K562 (cell line): ENCODE data around the gene JPH2.

Experiments used
- POLR2AphosphoS5 ChIP-seq: IDR thresholded peaks from 2 replicates; pipeline ENCODE4 v1.6.1; 2011; ENCODE audit warnings: mild to moderate bottlenecking, low read depth, low read length, moderate library complexity; ENCODE audit not compliant: control insufficient read depth, insufficient read depth
- RAD21 ChIP-seq, 2 experiments: fragments of 250-450 bp in 1 of 2; fragments of 450-650 bp in 1 of 2; sonication (Bioruptor Pico) in 1 of 2; formaldehyde crosslinking in 1 of 2; IDR thresholded peaks in 1 of 2; conservative IDR thresholded peaks in 1 of 2; 2 replicates each; pipeline versions ENCODE4 v1.4.0 to v1.8.0; 2020 to 2022; ENCODE audit warnings: mild to moderate bottlenecking in 2 of 2, moderate library complexity in 1 of 2
- U2AF1 ChIP-seq: fragments of 200-400 bp; formaldehyde crosslinking; optimal IDR thresholded peaks from 2 replicates; pipeline ENCODE3; 2017; ENCODE audit warnings: mild to moderate bottlenecking, low read depth, low read length, moderate library complexity
- ZBED1 ChIP-seq: IDR thresholded peaks from 2 replicates; pipeline ENCODE4 v1.6.1; 2014
- ZFP1 ChIP-seq: fragments of 450-650 bp; formaldehyde crosslinking; IDR thresholded peaks from 2 replicates; pipeline ENCODE4 v1.4.0; 2020; ENCODE audit warnings: mild to moderate bottlenecking, mixed read lengths
- ZKSCAN1 ChIP-seq: fragments of 150-350 bp; IDR thresholded peaks from 2 replicates; pipeline ENCODE4 v1.6.1; 2016; ENCODE audit warnings: low read depth, low read length
- ZNF121 ChIP-seq: sonication (generic); formaldehyde crosslinking; conservative IDR thresholded peaks from 2 replicates; pipeline ENCODE4 v1.8.0; 2022; ENCODE audit warnings: missing genetic modification reagents
- ZNF212 ChIP-seq: fragments of 450-650 bp; formaldehyde crosslinking; IDR thresholded peaks from 2 replicates; pipeline ENCODE4 v1.4.0; 2020; ENCODE audit warnings: mild to moderate bottlenecking
- TF ChIP-seq, protein P1 (sequence below), 3 experiments: IDR thresholded peaks in 2 of 3; conservative IDR thresholded peaks in 1 of 3; 2 replicates each; pipeline ENCODE4 v1.5.1; 2011 to 2012; ENCODE audit warnings: low read length in 3 of 3, mild to moderate bottlenecking in 3 of 3, control low read depth in 2 of 3, improper control_type of control experiment in 1 of 3, inconsistent platforms in 1 of 3, low read depth in 1 of 3, mixed read lengths in 1 of 3, moderate library complexity in 1 of 3; ENCODE audit not compliant: insufficient read depth in 2 of 3
- TF ChIP-seq, protein P2 (sequence below): fragments of 450-650 bp; formaldehyde crosslinking; IDR thresholded peaks from 2 replicates; pipeline ENCODE4 v1.4.0; 2020; ENCODE audit warnings: mild to moderate bottlenecking, moderate library complexity
- TF ChIP-seq, protein P3 (sequence below): sonication (generic); formaldehyde crosslinking; IDR thresholded peaks from 2 replicates; pipeline ENCODE4 v1.8.0; 2022; ENCODE audit warnings: mild to moderate bottlenecking, missing genetic modification reagents
- TF ChIP-seq, protein P4 (sequence below), 2 experiments: fragments of 450-650 bp in 1 of 2; sonication (generic) in 1 of 2; formaldehyde crosslinking; conservative IDR thresholded peaks; 2 replicates each; pipeline versions ENCODE4 v1.4.0 to v1.8.1; 2020 to 2022; ENCODE audit warnings: mild to moderate bottlenecking in 1 of 2, missing genetic modification reagents in 1 of 2
- TF ChIP-seq, protein P5 (sequence below): fragments of 250-450 bp; sonication (Bioruptor Pico); IDR thresholded peaks from 2 replicates; pipeline ENCODE4 v1.8.0; 2021; ENCODE audit warnings: moderate library complexity, mild to moderate bottlenecking, inconsistent platforms
- TF ChIP-seq, protein P6 (sequence below), 2 experiments: fragments of 450-650 bp; IDR thresholded peaks; 2 replicates each; pipeline ENCODE4 v1.6.1; 2016

DNA sequence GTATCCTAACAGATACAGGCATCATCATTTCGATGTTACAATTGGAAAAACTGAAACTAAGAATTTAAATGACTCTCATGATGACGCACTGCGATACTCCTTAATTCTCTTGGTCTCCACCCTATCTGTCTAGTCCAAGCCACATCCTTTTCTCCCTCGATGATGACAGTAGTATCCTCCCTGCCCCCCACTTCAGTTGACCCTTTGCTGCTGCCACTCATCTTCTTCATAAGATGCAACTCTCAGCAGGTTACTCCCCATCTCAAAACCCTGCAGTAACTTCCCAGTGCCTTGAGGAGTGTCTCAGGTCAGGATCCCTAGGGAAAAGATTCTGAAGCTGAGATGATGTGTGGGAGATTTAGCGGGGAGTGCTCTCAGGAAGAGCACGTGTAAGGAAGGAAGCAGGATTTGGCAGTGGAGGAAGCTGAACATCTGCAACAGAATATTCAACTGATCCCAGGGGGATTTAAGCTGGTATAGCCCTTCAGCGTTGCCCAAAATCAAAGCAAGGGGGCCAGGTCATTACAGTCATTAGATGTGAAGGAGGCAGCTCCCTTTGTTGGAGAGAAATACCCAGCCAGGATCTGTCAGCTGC is 16.1 kb downstream of the JPH2 start:
- TF ChIP-seq ZKSCAN1 (no peak), ZFP1 (no peak), POLR2AphosphoS5 (no peak), ZNF121 (CRISPR knock-in tag) (no peak), ZNF212 (CRISPR knock-in tag) (no peak), RAD21 (CRISPR knock-in tag; conservative IDR thresholded peaks at IDR 0.05 in 1 of 2, IDR thresholded peaks at IDR 0.05 in 1 of 2) (no peak), ZBED1 (no peak), U2AF1 (no peak)
- TF ChIP-seq, protein P1, sequence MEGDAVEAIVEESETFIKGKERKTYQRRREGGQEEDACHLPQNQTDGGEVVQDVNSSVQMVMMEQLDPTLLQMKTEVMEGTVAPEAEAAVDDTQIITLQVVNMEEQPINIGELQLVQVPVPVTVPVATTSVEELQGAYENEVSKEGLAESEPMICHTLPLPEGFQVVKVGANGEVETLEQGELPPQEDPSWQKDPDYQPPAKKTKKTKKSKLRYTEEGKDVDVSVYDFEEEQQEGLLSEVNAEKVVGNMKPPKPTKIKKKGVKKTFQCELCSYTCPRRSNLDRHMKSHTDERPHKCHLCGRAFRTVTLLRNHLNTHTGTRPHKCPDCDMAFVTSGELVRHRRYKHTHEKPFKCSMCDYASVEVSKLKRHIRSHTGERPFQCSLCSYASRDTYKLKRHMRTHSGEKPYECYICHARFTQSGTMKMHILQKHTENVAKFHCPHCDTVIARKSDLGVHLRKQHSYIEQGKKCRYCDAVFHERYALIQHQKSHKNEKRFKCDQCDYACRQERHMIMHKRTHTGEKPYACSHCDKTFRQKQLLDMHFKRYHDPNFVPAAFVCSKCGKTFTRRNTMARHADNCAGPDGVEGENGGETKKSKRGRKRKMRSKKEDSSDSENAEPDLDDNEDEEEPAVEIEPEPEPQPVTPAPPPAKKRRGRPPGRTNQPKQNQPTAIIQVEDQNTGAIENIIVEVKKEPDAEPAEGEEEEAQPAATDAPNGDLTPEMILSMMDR (IDR thresholded peaks at IDR 0.05 in 2 of 3, conservative IDR thresholded peaks at IDR 0.05 in 1 of 3; ENCODE audit: insufficient read depth in 2 of 3, low read depth in 1 of 3, low read length in 3 of 3): no peak
- TF ChIP-seq, protein P2, sequence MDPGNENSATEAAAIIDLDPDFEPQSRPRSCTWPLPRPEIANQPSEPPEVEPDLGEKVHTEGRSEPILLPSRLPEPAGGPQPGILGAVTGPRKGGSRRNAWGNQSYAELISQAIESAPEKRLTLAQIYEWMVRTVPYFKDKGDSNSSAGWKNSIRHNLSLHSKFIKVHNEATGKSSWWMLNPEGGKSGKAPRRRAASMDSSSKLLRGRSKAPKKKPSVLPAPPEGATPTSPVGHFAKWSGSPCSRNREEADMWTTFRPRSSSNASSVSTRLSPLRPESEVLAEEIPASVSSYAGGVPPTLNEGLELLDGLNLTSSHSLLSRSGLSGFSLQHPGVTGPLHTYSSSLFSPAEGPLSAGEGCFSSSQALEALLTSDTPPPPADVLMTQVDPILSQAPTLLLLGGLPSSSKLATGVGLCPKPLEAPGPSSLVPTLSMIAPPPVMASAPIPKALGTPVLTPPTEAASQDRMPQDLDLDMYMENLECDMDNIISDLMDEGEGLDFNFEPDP (CRISPR knock-in tag): no peak
- TF ChIP-seq, protein P3, sequence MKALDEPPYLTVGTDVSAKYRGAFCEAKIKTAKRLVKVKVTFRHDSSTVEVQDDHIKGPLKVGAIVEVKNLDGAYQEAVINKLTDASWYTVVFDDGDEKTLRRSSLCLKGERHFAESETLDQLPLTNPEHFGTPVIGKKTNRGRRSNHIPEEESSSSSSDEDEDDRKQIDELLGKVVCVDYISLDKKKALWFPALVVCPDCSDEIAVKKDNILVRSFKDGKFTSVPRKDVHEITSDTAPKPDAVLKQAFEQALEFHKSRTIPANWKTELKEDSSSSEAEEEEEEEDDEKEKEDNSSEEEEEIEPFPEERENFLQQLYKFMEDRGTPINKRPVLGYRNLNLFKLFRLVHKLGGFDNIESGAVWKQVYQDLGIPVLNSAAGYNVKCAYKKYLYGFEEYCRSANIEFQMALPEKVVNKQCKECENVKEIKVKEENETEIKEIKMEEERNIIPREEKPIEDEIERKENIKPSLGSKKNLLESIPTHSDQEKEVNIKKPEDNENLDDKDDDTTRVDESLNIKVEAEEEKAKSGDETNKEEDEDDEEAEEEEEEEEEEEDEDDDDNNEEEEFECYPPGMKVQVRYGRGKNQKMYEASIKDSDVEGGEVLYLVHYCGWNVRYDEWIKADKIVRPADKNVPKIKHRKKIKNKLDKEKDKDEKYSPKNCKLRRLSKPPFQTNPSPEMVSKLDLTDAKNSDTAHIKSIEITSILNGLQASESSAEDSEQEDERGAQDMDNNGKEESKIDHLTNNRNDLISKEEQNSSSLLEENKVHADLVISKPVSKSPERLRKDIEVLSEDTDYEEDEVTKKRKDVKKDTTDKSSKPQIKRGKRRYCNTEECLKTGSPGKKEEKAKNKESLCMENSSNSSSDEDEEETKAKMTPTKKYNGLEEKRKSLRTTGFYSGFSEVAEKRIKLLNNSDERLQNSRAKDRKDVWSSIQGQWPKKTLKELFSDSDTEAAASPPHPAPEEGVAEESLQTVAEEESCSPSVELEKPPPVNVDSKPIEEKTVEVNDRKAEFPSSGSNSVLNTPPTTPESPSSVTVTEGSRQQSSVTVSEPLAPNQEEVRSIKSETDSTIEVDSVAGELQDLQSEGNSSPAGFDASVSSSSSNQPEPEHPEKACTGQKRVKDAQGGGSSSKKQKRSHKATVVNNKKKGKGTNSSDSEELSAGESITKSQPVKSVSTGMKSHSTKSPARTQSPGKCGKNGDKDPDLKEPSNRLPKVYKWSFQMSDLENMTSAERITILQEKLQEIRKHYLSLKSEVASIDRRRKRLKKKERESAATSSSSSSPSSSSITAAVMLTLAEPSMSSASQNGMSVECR (CRISPR knock-in tag): no peak
- TF ChIP-seq, protein P4, sequence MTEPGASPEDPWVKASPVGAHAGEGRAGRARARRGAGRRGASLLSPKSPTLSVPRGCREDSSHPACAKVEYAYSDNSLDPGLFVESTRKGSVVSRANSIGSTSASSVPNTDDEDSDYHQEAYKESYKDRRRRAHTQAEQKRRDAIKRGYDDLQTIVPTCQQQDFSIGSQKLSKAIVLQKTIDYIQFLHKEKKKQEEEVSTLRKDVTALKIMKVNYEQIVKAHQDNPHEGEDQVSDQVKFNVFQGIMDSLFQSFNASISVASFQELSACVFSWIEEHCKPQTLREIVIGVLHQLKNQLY (CRISPR knock-in tag; conservative IDR thresholded peaks at IDR 0.05): no peak
- TF ChIP-seq, protein P5, sequence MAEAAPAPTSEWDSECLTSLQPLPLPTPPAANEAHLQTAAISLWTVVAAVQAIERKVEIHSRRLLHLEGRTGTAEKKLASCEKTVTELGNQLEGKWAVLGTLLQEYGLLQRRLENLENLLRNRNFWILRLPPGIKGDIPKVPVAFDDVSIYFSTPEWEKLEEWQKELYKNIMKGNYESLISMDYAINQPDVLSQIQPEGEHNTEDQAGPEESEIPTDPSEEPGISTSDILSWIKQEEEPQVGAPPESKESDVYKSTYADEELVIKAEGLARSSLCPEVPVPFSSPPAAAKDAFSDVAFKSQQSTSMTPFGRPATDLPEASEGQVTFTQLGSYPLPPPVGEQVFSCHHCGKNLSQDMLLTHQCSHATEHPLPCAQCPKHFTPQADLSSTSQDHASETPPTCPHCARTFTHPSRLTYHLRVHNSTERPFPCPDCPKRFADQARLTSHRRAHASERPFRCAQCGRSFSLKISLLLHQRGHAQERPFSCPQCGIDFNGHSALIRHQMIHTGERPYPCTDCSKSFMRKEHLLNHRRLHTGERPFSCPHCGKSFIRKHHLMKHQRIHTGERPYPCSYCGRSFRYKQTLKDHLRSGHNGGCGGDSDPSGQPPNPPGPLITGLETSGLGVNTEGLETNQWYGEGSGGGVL (CRISPR knock-in tag): no peak
- TF ChIP-seq, protein P6, sequence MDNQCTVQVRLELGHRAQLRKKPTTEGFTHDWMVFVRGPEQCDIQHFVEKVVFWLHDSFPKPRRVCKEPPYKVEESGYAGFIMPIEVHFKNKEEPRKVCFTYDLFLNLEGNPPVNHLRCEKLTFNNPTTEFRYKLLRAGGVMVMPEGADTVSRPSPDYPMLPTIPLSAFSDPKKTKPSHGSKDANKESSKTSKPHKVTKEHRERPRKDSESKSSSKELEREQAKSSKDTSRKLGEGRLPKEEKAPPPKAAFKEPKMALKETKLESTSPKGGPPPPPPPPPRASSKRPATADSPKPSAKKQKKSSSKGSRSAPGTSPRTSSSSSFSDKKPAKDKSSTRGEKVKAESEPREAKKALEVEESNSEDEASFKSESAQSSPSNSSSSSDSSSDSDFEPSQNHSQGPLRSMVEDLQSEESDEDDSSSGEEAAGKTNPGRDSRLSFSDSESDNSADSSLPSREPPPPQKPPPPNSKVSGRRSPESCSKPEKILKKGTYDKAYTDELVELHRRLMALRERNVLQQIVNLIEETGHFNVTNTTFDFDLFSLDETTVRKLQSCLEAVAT (IDR thresholded peaks at IDR 0.05): no peak
